Measurements from ENCODE around the gene KCNK7.

The KCNK7 gene

GRCh38 chr11:65595543-65596281, at the start of gene KCNK7:
Gene KCNK7 (minus strand): TSS chr11:65595800. CDS start chr11:65595772, 28 bp downstream.
- DNase-seq (ENCODE audit: low read depth) = no peak
- TF ChIP-seq MYC (IDR thresholded peaks at IDR 0.05; ENCODE audit: low read depth, low read length) (no peak), CTCF (IDR thresholded peaks at IDR 0.05; ENCODE audit: low read depth, low read length) (no peak), MAX (IDR thresholded peaks at IDR 0.05; ENCODE audit: low read depth, low read length) (no peak), POLR2A (IDR thresholded peaks at IDR 0.05; ENCODE audit: extremely low read depth, insufficient read length) (no peak)
- H3K4me3 ChIP-seq (ENCODE audit: low read depth, low read length) = no peak within 1 kb of the TSS

GRCh38 chr11:65644837-65645236, 49.2 kb upstream of the KCNK7 start:
- TF ChIP-seq CTCF (IDR thresholded peaks at IDR 0.05; ENCODE audit: low read depth, low read length) = no peak
- no peak for TF ChIP-seq MYC (IDR thresholded peaks at IDR 0.05; ENCODE audit: low read depth, low read length)
- no peak for TF ChIP-seq POLR2A (IDR thresholded peaks at IDR 0.05; ENCODE audit: extremely low read depth, insufficient read length)
- TF ChIP-seq MAX (IDR thresholded peaks at IDR 0.05; ENCODE audit: low read depth, low read length) = no peak
- no peak overlapping the region for H3K4me3 ChIP-seq (ENCODE audit: low read depth, low read length)
- DNase-seq (ENCODE audit: low read depth) = no peak

GRCh38 chr11:65643971-65644370, 48.4 kb upstream of the KCNK7 start:
- DNase-seq (ENCODE audit: low read depth) = no peak
- TF ChIP-seq POLR2A (IDR thresholded peaks at IDR 0.05; ENCODE audit: extremely low read depth, insufficient read length) (no peak), MYC (IDR thresholded peaks at IDR 0.05; ENCODE audit: low read depth, low read length) (no peak), CTCF (IDR thresholded peaks at IDR 0.05; ENCODE audit: low read depth, low read length) (no peak), MAX (IDR thresholded peaks at IDR 0.05; ENCODE audit: low read depth, low read length) (no peak)
- H3K4me3 ChIP-seq (ENCODE audit: low read depth, low read length) = no peak overlapping the region

- no peak for TF ChIP-seq POLR2A (IDR thresholded peaks at IDR 0.05; ENCODE audit: extremely low read depth, insufficient read length)
- no peak for TF ChIP-seq MYC (IDR thresholded peaks at IDR 0.05; ENCODE audit: low read depth, low read length)
- TF ChIP-seq MAX (IDR thresholded peaks at IDR 0.05; ENCODE audit: low read depth, low read length) = no peak
- no peak for TF ChIP-seq CTCF (IDR thresholded peaks at IDR 0.05; ENCODE audit: low read depth, low read length)
- DNase-seq (ENCODE audit: low read depth) = no peak
- H3K4me3 ChIP-seq (ENCODE audit: low read depth, low read length) = no peak overlapping the region
These were observed 46.5 kb upstream of the KCNK7 start for GRCh38 chr11:65642014-65642671.

GRCh38 chr11:65641297-65642013, 45.9 kb upstream of the KCNK7 start:
- no peak overlapping the region for H3K4me3 ChIP-seq (ENCODE audit: low read depth, low read length)
- no peak for DNase-seq (ENCODE audit: low read depth)
- TF ChIP-seq POLR2A (IDR thresholded peaks at IDR 0.05; ENCODE audit: extremely low read depth, insufficient read length) = no peak
- no peak for TF ChIP-seq MAX (IDR thresholded peaks at IDR 0.05; ENCODE audit: low read depth, low read length)
- no peak for TF ChIP-seq CTCF (IDR thresholded peaks at IDR 0.05; ENCODE audit: low read depth, low read length)
- no peak for TF ChIP-seq MYC (IDR thresholded peaks at IDR 0.05; ENCODE audit: low read depth, low read length)

Measured in NB4 (cell line).